Esophagus squamous epithelium (tissue), 5 donors: ENCODE measurements around the gene THSD7A. TPM values are rescaled to one million over a fixed set of nuclear protein-coding genes. Genes with fewer than 3 reads are reported as not detected.

Experiments used
- DNase-seq: peaks from one replicate; lab custom pipeline; 2025; lab: John Stamatoyannopoulos, UW
- H3K27ac ChIP-seq, 4 donors: fragments of 200-600 bp; sonication (generic); one replicate each; pipeline ENCODE4 v1.5.1; 2016 to 2019; ENCODE audit warnings: mild to moderate bottlenecking in 1 of 4
- H3K27me3 ChIP-seq, 4 donors: fragments of 200-600 bp; sonication (generic); 1 replicate in 3 of 4; 2 replicates in 1 of 4; pipeline versions ENCODE4 v1.5.1 to v1.6.0; 2017 to 2021; ENCODE audit warnings: antibody characterized with exemption in 1 of 4
- H3K36me3 ChIP-seq, 3 donors: fragments of 200-600 bp; sonication (generic); one replicate each; pipeline ENCODE4 v1.5.1; 2016 to 2019
- H3K4me1 ChIP-seq, 3 donors: fragments of 200-600 bp; sonication (generic); one replicate each; pipeline ENCODE4 v1.5.1; 2017 to 2019
- H3K4me3 ChIP-seq, 4 donors: fragments of 200-600 bp; sonication (generic); 1 replicate in 3 of 4; 2 replicates in 1 of 4; pipeline ENCODE4 v1.5.1; 2016 to 2019; ENCODE audit warnings: mild to moderate bottlenecking in 2 of 4, moderate library complexity in 1 of 4
- H3K9me3 ChIP-seq, 3 donors: fragments of 200-600 bp; sonication (generic); one replicate each; pipeline ENCODE4 v1.5.1; 2016 to 2019
- POLR2A ChIP-seq, 4 donors: fragments of 450-650 bp; IDR thresholded peaks; one replicate each; pipeline ENCODE4 v1.6.1; 2017; ENCODE audit warnings: antibody characterized with exemption in 4 of 4, mild to moderate bottlenecking in 4 of 4, moderate library complexity in 3 of 4
- WGBS, 2 donors: methylation state at CpG; one replicate each; pipeline ENCODE4 v1.1.5; 2018; 5-methylcytosine and 5-hydroxymethylcytosine counted together
- intact Hi-C: fragments of 100-400 bp; cut with DNase I; formaldehyde crosslinking; loops from one replicate; pipeline ENCODE4 v1.15.0; 2022
- total RNA-seq, 4 donors: library from RNA; depleted of rRNA; stranded (reverse); fragments of >200 nt; gene quantifications; one replicate each; pipeline ENCODE4 v1.1.0, GENCODE V29; 2016
- TF ChIP-seq, protein P1 (sequence below), 6 experiments: fragments of 450-650 bp in 4 of 6; fragments of 200-600 bp in 2 of 6; sonication (generic) in 2 of 6; IDR thresholded peaks; one replicate each; pipeline ENCODE4 v1.5.1; 2016 to 2019; ENCODE audit warnings: antibody characterized with exemption in 6 of 6, mild to moderate bottlenecking in 4 of 6, moderate library complexity in 4 of 6
- donor health status: DM: yes; HTN: yes; CAD: no.

Gene THSD7A
- total RNA-seq, 4 donors from 2014 or later: 0.57 to 2.5 (median 1.4) TPM; not detected in 1

- peak overlapping the region in 1 of 4 donors; percentile 32 for H3K27ac ChIP-seq
- no peak overlapping the region for H3K4me3 ChIP-seq
- no peaks in the 10 kb centered on the region for H3K4me1 ChIP-seq
- intact Hi-C loops: no loop called here
- DNase-seq: no peak
- H3K9me3 ChIP-seq: no peaks in the 10 kb centered on the region
- H3K27me3 ChIP-seq: no peaks in the 10 kb centered on the region
- no peak for TF ChIP-seq POLR2A (IDR thresholded peaks at IDR 0.05)
- H3K36me3 ChIP-seq: no peaks in the 10 kb centered on the region
Observed at GRCh38 chr7:11605749-11606148, 226.2 kb downstream of the THSD7A start.

DNA sequence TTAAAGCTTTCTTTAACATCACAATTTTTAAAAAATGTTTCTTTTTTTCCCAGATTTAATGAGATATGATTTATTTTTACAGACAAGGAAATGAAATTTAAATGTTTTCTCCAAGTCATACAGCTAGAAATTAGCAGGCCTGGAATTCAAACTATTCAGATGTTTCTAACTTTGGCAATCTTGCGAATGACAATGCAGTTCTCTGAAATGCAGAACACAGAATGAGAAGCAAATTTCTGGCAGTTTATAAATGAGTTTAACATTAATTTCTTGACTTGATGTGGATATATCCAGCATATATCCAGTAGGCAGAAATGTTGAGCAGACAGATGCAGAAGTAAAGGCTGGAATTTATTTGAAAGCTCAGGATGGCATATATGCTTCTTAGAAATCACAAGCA is 227.5 kb downstream of the THSD7A start:
- Histone ChIP-seq H3K4me3 (no peak overlapping the region), H3K4me1 (no peaks in the 10 kb centered on the region), H3K27me3 (no peaks in the 10 kb centered on the region), H3K36me3 (no peaks in the 10 kb centered on the region), H3K9me3 (no peaks in the 10 kb centered on the region), H3K27ac (no peak overlapping the region)
- intact Hi-C loops: no loop called here
- no peak for DNase-seq
- TF ChIP-seq, protein P1, sequence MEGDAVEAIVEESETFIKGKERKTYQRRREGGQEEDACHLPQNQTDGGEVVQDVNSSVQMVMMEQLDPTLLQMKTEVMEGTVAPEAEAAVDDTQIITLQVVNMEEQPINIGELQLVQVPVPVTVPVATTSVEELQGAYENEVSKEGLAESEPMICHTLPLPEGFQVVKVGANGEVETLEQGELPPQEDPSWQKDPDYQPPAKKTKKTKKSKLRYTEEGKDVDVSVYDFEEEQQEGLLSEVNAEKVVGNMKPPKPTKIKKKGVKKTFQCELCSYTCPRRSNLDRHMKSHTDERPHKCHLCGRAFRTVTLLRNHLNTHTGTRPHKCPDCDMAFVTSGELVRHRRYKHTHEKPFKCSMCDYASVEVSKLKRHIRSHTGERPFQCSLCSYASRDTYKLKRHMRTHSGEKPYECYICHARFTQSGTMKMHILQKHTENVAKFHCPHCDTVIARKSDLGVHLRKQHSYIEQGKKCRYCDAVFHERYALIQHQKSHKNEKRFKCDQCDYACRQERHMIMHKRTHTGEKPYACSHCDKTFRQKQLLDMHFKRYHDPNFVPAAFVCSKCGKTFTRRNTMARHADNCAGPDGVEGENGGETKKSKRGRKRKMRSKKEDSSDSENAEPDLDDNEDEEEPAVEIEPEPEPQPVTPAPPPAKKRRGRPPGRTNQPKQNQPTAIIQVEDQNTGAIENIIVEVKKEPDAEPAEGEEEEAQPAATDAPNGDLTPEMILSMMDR (IDR thresholded peaks at IDR 0.05): no peak
- TF ChIP-seq POLR2A (IDR thresholded peaks at IDR 0.05): no peak
- WGBS, 2 donors: 71% methylated on average over 1 of the region's 1 CpG

DNA sequence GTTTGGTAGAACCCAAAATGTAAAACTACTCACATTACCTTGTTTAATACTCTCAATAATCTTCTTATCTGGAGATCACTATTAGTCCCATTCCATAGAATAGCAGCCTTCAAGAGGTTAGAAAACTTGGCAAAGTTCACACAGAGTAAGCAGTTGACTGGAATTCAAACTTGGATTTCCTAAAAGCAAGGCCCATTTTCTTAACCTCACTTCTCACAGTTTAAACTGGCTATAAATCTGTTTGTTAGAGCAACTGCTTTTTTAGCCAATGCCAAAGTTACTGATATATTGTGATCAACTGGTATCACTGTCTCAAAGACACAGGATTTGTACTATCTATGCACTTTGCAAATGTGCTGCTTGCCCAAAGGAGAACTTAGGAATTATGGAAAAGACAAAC is 230.2 kb downstream of the THSD7A start:
- no peaks in the 10 kb centered on the region for H3K36me3 ChIP-seq
- no peaks in the 10 kb centered on the region for H3K27me3 ChIP-seq
- H3K4me3 ChIP-seq: no peak overlapping the region
- H3K27ac ChIP-seq: no peak overlapping the region
- no peak for DNase-seq
- intact Hi-C loops: no loop called here
- no peak for TF ChIP-seq POLR2A (IDR thresholded peaks at IDR 0.05)
- TF ChIP-seq, protein P1 (IDR thresholded peaks at IDR 0.05): no peak
- H3K4me1 ChIP-seq: no peaks in the 10 kb centered on the region
- H3K9me3 ChIP-seq: no peaks in the 10 kb centered on the region

DNA sequence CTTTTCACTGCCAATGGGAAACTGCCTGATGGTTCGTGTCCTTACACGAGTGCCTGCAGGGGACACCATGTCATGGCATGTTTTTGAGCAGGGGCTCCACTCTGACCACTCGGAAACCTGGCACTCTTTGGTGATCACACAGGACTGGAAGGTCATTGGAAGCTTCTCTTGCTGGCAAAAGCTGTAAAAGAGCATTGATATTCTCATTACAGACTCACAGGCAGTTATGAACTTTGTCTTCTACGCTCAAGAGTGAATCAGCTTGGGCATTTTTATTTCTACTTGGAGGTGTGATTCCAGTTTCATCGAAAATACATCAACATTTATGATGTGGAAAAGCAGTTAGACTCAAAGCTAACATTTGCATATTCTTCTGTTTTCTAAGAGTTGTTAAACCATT is 238.7 kb downstream of the THSD7A start:
- no peaks in the 10 kb centered on the region for H3K9me3 ChIP-seq
- intact Hi-C loops: no loop called here
- no peak overlapping the region for H3K4me3 ChIP-seq
- TF ChIP-seq POLR2A (IDR thresholded peaks at IDR 0.05): no peak
- TF ChIP-seq, protein P1 (IDR thresholded peaks at IDR 0.05): no peak
- no peaks in the 10 kb centered on the region for H3K27me3 ChIP-seq
- no peak for DNase-seq
- WGBS, 2 donors: 47 to 69% methylated on average over 4 to 5 of the region's 5 CpGs
- H3K36me3 ChIP-seq: no peaks in the 10 kb centered on the region
- H3K4me1 ChIP-seq: no peaks in the 10 kb centered on the region
- no peak overlapping the region for H3K27ac ChIP-seq

DNA sequence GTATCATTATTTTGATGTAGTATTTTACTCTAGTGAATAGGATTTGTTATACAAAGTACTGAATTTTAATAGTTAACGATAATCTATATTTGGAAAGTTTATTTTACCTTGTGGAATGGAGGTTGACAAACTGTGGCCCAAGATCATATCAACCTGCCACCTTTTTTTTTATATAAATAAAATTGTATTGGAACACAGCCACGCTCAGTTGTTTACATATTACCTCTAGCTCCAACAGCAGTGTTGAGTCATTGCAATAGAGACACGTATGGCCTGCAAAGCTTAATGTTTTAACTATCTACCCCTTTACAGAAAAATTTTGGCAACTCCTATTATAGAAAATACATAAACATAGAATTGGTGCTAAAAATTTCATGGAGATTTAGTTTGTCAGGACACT is 239.3 kb downstream of the THSD7A start:
- intact Hi-C loops: no loop called here
- no peaks in the 10 kb centered on the region for H3K4me1 ChIP-seq
- no peaks in the 10 kb centered on the region for H3K36me3 ChIP-seq
- H3K4me3 ChIP-seq: no peak overlapping the region
- no peaks in the 10 kb centered on the region for H3K9me3 ChIP-seq
- TF ChIP-seq, protein P1 (IDR thresholded peaks at IDR 0.05): no peak
- no peak for TF ChIP-seq POLR2A (IDR thresholded peaks at IDR 0.05)
- DNase-seq: no peak
- no peaks in the 10 kb centered on the region for H3K27me3 ChIP-seq
- 37 to 45% methylated on average over 3 of the region's 3 CpGs for WGBS, 2 donors
- no peak overlapping the region for H3K27ac ChIP-seq

DNA sequence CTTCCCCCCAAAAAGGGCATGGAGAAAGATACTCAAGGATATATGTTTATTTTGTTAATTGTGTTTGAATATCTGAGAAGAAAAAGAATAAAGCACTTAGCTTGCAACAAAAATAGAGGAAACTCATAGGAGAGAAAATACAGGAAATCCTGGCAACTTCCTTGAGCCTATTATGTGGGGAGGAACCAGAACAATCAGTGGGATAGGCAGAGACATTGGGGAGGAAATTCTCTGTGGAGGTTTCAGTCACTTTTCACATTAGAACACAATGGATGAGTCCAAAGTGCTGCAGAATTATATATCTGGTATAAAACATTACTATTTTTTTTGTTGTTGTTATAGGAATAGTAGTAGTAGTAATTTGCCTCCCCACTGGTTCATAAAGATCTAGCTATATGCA is 240.1 kb downstream of the THSD7A start:
- DNase-seq: no peak
- intact Hi-C loops: no loop called here
- H3K27me3 ChIP-seq: no peaks in the 10 kb centered on the region
- no peak overlapping the region for H3K4me3 ChIP-seq
- H3K36me3 ChIP-seq: no peaks in the 10 kb centered on the region
- H3K9me3 ChIP-seq: no peaks in the 10 kb centered on the region
- no peaks in the 10 kb centered on the region for H3K4me1 ChIP-seq
- TF ChIP-seq, protein P1 (IDR thresholded peaks at IDR 0.05): no peak
- TF ChIP-seq POLR2A (IDR thresholded peaks at IDR 0.05): no peak
- H3K27ac ChIP-seq: no peak overlapping the region
